ENCODE results near the gene SLC16A4.
"Not testable (repeated sequence)": the region's sequence is repeated elsewhere in the genome, so short reads cannot be mapped to it uniquely, and the experiment has no call there.

SLC16A4 gene

DNA sequence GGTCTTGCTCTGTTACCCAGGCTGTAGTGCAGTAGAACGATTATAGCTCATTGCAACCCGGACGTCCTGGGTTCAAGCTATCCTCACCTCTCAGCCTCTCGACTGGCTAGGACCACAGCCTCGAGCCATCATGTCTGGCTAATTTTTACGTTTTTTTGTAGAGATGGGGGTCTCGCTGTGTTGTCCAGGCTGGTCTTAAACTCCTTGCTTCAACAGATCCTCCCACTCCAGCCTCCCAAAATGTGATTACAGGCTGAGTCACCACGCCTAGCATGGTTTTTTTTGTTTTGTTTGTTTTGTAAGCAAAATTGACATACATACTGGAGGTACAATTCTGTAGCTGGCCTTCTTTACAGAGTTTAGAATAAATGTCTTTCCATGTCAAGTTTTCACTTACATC is 17.7 kb upstream of the SLC16A4 start:
- no peak for DNase-seq

DNA sequence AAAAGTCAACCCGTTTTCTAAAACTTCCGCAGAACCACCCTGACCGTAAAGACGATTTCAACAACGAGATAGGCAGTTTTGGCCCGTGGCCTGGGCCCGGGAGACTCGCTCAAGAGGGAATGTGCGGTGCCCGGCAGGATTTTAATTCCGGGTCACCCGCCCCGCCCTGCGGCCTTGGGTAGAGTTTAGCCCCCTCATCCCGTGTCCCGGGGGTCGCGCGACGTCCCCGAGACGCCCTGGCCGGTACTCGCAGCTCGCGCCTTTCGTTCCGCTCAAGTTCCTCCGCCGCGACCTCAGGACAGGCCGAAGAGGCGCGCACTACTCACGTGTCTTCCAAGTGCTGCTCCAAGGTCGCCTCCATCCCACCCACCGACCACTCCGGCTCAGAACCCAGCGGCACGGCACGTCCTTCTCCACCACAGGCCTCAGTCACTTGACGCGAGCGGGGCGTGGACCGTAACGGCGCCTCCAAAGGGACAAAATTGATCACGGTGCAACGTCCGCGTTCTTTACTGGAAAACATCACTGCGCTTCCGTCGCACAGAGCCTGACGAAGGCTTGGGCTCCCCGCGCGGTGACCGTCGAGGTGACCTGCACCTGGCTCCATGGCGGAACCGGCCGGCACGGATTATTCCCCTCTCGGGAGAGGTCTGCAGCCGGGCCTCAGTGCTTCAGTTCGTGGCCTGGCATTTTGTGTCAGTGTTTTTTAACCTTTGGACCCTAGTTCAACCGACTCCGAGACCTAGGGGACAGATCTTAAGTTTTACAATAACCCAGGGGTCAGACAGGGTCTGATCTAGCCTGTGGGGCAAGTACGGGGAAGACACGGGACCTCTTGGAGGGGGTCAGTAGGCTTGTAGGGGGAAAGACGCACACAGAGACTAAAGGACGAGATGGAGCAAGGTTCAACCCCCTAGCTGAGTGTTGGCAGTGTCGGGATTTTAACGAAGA is 16.7 kb upstream of the SLC16A4 start, which contains the start of gene LAMTOR5:
TSS of gene LAMTOR5 (minus strand) at position 435 of the 951 bp plus-strand sequence. CDS start at position 361, 74 bp downstream.
- DNase-seq = peak; percentile 89

DNA sequence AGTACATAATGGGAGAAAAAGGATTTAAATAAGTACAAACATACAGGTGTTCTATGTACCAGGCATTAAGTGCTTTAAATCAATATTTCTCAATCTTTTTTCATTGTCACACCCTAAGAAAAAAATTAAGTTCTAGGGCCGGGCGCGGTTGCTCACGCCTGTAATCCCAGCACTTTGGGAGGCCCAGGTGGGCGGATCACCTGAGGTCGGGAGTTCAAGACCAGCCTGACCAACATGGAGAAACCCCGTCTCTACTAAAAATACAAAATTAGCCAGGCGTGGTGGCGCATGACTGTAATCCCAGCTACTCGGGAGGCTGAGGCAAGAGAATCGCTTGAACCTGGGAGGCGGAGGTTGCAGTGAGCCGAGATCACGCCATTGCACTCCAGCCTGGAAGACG is 15.6 kb upstream of the SLC16A4 start:
- DNase-seq = not testable (repeated sequence)

DNA sequence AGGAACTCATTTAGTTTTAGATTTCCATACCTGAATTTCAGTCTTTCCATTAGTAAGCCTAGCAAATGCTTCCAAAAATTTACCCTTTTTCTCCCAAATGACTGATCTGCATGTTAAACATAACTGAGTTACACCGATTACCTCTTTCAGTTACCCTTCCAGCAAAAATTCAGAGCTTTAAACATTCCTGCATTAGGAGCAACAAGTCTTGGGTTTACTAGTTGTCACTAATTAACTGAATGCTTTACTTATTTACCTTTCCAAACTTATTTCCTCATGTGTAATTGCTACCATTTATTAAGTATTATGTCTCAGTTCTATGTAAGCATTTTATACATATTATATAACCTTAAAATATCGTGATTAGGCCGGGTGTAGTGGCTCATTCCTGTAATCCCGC is 13.6 kb upstream of the SLC16A4 start:
- no peak for DNase-seq

DNA sequence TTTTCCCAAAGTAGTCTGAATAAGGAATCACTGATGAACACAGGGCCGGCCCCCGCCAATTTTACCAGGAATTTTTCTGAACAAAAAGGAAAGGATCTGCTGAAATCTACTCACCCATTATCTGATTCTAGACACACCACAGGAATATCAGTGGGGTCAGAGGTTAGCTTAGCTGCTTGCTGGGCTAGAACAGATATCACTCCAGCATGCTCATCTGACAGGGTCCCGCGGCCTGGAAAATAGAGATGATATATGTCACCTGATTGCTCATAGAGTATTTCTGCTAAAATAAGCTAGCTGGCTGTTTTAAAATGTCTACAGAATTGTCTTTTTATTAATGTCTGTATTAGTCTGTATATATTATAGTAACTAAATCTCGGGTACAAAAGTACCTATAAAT is 13.0 kb upstream of the SLC16A4 start:
- DNase-seq = no peak

DNA sequence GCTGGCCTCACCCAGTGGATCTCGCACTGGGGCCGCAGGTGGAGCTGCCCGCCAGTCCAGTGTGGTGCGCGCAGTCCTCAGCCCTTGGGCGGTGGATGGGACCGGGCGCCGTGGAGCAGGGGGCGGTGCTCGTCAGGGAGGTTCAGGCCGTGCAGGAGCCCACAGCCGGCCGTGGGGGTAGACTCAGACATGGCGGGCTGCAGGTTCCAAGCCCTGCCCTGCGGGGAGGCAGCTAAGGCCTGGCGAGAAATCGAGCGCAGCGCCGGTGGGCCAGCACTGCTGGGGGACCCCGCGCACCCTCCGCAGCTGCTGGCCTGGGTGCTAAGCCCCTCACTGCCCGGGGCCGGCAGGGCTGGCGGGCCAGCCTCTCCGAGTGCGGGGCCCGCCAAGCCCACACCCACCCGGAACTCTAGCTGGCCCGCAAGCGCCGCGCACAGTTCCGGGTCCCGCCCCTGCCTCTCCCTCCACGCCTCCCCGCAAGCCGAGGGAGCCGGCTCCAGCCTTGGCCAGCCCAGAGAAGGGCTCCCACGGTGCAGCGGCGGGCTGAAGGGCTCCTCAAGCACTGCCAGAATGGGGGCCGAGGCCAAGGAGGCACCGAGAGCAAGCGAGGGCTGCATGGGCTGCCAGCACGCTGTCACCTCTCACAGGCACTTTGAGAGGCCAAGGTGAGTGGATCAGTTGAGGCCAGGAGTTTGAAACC is 5.6 kb upstream of the SLC16A4 start:
- not testable (repeated sequence) for DNase-seq

DNA sequence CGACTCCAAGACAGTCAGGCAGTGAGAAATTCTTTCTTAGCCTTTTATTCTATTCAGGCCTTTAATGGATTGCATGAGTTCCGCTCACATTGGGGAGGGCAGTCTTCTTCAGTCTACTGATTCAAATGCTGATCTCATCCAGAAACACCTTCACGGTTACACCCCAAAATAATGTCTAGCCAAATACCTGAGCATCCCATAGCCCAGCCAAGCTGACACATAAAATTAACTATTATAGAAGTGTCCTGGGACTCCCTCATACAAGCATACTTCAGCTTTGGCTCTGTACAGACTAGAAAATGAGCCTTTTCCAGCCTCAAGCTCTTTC is 3.6 kb upstream of the SLC16A4 start:
- DNase-seq = no peak

DNA sequence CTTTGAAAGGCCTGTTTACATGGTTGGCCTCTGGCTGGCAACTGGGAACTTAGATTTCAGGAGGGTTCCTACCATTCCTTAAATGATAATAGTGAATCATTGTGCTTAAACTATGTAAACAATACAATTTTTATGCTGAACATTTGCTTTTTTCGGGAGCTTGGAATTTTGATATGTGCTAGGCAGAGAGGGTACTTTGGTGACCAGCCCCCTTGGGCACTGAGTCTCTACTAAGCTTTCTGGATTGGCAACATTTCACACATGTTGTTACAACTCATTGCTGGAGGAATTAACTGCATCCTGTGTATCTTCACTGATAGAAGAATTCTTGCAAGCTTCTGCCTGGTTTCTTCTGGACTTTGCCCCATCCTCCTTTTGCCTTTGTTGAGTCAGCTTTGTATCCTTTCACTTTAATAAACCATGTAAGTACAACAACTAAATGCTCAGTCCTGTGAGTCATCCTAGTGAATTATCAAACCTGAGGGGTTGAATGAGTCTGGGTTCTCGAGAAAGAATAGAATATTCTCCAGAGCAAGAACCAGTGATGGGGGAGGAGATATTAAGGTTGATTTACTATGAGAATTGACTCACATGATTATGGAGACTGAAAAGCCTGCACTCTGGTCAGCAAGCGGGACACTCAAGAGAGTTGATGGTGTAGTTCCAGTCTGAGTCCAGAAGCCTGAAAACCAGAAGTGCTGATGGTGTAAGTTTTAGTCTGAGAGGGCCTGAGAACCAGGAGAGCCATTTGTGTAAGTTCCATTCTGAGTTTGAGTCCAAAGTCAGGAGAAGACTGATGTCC is 3.1 kb upstream of the SLC16A4 start:
- no peak for DNase-seq

DNA sequence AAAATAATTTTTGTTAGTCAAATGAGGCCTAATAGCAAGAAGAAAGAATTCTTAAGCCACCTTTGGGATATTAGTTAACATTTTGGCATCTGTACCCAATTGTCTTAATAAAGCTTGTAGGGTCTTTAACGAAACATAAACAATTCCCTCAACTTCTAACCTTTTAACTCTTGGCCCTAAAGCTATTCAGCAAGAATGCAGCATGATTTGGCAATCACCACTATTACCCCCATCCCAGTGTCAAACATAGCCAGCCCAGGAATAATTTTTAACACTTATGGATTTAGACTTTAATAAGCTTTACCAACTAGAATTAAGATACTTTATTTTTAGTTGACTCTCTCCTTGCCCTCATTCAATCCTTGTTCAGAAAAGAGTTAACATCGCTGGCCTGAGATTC is 2.5 kb upstream of the SLC16A4 start:
- DNase-seq = no peak

DNA sequence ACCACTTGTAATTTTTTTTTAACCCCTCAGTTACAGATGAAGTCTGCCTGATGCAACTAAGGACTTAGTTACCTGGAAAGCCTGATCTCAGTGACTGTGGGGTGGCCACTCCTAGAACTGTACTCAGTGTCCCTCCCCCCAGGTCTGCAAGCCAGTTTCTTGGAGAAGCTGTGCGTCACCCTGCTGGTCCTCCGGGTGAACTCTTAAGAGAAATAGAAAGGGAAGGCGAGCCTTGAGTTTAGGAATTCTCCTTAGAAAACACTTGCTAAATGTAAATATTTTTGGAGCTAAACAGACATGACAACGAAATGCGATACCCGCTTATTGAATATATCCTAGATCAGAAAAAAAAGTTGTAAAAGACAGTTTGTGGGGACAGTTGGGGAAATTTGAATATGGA is 730 bp downstream of the SLC16A4 start:
- DNase-seq = no peak

DNA sequence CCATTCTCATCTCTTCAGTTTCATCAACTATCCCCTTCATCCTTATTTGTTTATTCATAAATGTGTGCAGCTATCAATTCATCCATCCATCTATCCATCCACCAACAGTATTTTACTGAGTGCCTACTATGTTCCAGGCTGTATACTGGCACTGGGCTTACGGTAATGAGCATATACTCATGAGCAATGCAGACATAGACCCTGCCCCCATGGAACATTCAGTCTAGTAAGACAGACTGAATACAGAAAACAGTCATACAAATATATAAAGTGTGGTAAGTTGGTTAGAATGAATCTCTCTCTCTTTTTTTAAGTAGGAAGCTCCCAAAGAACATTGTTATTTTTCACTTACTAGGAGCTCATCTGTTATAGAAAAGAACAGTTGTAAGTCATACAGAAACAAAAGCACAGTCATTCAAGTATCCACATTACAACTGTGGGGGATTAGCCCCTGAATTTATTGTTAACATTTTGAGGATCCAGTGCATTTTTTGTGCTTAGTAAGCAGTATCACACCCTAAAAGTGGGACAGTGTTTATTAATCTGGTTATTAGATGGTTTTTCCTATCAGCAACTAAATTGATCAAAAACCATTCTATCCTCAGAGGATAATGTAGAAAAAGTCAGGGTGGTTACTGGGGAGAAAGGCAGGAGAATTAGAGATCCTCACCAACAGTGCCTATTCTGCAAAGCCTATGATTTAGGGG is 3.6 kb downstream of the SLC16A4 start:
- no peak for DNase-seq

DNA sequence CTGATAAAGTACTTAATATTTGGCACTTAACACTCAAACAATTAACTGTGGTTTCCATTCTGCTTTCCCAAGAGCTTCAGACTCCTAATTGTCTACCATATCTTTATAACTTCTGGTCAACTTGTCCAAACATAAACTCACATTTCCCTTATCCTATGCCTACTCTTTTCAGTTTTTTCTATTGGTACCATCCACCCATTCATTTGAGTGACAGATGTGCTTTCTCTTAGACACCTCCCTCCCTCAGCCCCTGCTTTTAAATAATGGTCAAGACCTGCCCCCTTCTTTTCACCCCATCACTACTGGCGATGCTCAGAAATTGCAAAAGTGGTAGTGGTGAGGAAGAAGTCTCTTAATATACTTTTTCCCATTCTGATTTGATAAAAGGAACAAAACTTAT is 5.5 kb downstream of the SLC16A4 start:
- no peak for DNase-seq

DNA sequence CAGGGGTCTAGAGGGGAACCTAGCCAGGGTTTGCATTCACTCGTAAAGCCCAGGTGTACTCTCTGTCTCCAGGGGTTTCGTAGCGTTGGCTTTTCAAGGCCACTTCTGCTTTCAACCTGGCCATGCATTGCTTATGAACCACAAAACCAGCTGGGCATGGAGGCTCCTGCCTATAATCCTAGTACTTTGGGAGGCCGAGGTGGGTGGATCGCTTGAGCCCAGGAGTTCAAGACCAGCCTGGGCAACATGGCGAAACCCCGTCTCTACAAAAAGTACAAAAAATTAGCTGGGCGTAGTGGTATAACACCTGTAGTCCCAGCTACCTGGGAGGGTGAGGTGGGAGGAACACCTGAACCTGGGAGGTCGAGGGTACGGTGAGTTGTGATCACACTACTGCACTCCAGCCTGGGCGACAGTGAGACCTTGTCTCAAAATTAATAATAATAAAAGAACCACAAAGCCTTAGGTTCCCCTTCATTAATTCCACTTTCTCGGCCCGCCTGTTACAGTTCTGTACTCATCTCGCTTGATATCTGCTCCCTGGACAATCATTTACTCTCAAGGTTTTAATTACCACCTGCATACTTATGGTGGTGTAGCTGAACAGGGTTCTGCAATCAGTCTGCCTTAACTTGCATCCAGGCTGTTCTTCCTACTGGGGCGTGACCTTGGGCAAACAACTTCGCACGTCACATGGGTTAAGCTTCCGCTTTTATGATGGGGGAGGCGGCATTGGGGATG is 6.1 kb downstream of the SLC16A4 start:
- DNase-seq = peak; percentile 5

DNA sequence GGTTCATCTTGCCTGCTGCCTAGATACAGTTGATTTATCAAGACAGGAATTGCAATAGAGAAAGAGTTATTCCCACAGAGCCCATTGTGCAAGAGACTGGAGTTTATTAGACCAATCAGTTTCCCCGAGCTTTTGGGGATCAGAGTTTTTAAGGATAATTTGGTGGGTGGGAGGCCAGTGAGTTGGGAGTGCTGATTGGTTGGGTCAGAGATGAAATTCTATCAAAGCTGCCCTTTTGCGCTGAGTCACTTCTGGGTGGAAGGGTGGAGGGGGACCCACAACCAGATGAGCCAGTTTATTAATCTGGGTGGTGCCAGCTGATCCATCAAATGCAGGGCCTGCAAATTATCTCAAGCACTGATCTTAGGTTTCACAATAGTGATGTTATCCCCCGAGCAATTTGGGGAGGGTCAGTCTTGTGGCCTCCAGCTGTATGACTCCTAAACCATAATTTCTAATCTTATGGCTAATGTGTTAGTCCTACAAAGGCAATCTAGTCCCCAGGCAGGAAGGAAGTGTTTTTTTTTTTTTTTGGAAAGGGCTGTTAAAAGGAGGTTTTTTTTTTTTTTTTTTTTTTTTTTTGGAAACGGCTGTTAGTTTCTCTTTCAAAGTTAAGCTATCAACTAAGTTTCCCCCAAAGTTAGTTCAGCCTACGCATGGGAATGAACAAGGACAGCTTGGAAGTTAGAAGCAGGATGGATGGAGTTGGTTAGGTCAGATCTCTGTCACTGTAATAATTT is 7.4 kb downstream of the SLC16A4 start:
- peak; percentile 27 for DNase-seq

DNA sequence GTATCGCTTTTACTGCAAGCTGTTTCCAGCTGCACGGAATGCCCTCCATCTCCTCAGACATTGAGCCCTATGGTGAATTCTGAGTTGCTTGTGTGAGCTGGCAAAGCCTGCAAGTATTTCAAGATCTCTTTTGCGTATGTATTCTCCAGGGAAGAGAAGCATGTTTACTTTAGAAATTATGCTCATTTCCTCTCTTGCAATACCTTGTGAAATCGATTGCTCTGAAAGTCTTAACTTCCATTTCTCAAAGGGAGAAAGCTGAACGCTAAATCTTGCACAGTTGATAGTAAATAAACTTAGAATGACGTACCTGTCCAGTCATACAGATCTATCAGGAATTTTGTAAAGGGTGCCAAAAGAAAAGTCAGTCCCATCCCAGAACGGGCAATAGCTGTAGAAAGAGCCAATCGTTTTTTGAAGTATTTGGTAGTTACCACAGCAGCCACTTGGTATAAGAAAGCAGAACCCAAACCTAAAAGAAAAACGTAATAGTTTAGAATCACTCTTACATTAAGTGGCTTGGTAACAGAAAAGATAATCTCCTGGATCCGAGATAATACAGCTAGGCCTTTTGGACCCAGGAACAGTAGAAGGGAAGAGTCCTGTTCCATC is 10.0 kb downstream of the SLC16A4 start:
- peak; percentile 70 for DNase-seq

DNA sequence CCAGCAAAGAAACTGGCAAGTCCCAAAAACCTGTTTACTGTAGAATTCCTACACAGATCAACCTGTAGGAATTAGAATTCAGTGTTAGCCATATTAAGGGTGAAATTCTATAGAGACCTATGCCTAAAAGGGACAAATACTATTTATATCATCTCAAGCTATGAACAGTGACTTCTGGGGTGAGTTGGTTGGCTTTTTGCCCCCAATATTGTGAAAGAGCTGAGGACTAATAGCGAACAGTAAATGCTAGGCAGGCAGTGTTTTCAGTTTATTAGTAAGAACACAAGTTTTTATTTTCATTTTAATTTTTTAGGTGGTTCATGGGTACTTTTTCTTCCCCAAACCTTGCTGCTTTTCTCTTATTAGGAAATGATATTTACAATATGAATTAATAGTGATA is 15.3 kb downstream of the SLC16A4 start:
- no peak for DNase-seq

DNA sequence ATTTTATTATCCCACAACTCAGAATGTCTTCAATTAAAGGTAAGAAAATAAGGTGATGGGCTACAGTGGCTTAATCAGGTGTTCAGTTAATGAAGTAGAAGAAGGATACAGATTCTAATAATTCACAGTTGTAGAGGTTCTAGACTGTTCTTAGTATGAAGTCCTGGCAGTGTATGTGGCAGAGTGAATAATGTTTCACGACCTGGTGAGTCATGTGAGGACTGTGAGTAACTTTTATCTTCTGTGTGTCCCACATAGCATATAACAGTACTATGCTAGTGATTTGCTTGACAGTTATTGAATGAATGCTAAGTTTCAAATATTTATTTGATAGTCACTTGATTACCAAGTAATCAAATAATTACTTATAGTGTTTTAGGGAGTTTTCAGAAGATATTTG is 20.0 kb downstream of the SLC16A4 start:
- DNase-seq = no peak

DNA sequence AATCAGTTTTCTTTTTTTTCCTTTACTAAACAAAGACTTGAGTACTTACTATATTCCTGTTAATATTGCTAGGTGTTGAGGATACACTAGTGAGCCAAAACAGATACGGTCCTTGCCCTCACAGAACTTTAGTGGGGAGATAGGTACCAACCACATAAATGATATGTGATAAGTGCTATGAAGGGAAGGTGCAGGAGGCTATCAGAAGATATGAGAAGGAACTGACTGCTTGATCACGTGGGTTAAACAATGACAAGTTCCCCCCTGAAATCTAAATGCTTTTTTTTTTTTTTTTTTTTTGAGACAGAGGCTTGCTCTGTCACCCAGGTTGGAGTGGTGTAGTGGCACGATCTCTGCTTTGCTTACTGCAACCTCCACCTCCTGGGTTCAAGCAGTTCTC is 26.6 kb downstream of the SLC16A4 start:
- no peak for DNase-seq

DNA sequence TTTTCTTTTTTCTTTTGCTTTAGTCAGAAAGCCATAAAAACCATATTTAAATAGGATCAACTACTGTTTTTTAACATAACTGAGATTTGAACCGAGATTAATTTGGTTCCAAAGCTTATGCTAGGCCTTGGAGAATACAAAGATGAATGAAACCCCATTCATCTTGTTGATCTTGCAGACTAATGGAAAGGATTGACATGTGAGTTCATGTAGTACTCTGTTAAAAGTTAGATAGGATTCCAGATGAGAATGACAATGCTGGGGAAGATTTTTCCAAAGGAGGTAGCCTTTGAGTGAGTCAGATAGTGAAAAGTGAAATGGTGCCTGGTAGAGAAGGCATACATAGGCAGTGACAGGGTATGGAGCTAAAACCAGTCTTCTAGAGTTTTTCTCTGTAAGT is 29.0 kb downstream of the SLC16A4 start:
- no peak for DNase-seq

DNA sequence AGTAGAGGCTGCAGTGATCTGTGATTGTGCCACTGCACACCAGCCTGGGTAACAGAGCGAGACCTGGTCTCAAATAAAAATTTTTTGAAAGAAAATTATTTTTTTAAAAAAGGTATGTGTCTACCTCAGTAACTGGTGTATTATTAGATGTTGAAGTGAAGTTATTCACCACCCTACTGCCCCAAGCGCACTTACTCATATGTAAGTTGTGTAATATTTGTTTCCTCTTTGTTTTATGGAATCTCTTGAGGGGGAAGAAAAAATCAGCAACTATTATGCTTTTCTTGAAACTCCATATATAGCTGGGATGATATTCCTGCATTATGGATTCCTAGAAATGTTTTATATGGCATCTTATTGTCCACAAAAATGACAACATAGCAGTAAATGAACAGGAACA is 30.4 kb downstream of the SLC16A4 start:
- peak; percentile 21 for DNase-seq

DNA sequence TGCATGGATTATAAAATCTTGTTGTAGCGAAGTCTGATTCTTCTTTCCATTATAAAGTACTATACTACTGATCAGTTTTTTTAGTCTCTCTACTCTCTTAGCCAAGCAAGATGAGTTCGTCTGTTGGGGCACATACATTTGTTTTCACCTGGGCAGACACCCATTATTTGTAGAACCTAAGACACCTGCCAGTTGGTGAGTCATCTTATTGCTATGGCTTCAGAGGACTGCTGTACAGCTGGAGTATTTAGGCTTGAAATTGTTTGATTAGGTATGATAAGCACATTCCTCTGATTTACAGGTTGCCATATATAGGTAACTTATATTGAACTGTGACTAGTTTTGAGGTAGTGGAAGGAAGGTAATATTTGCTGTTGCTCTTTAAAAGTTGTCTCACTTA is 34.4 kb downstream of the SLC16A4 start:
- DNase-seq = no peak
